ENCODE measurements around the gene LARGE1.

The LARGE1 gene

DNA sequence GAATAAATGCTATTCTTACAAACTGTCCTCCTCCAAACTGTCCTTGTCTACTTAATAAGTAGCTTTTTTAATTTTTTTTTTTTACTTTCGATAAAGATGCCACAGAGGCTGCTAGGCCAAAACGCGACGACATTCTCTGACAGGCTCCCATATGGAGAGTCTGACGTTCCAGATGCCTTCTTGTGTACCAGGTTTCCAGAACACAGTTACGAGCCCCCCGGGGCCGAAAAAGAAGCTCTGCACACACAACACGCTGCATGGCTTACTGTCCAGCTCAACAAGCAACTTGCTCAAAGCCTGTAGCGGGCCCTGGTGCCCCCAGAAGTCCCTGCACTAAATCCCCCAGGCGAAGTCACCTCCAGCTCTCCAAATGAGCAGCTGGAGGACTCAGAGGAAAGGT, 39.3 kb downstream of the LARGE1 start:
- H3K4me2 ChIP-seq (ENCODE audit: insufficient read depth, low read length) = no peak overlapping the region
- no peaks in the 10 kb centered on the region for H3K27me3 ChIP-seq (ENCODE audit: insufficient read depth, low read length, poor library complexity)
- no peaks in the 10 kb centered on the region for H4K20me1 ChIP-seq (ENCODE audit: insufficient read depth, low read length)
- H3K4me3 ChIP-seq (ENCODE audit: low read depth in 1 of 2, low read length in 2 of 2) = no peak overlapping the region
- H3K9me3 ChIP-seq (ENCODE audit: insufficient read depth, low read length, severe bottlenecking) = no peaks in the 10 kb centered on the region
- H3K9ac ChIP-seq (ENCODE audit: low read depth, low read length) = no peak overlapping the region
- TF ChIP-seq, protein P1, sequence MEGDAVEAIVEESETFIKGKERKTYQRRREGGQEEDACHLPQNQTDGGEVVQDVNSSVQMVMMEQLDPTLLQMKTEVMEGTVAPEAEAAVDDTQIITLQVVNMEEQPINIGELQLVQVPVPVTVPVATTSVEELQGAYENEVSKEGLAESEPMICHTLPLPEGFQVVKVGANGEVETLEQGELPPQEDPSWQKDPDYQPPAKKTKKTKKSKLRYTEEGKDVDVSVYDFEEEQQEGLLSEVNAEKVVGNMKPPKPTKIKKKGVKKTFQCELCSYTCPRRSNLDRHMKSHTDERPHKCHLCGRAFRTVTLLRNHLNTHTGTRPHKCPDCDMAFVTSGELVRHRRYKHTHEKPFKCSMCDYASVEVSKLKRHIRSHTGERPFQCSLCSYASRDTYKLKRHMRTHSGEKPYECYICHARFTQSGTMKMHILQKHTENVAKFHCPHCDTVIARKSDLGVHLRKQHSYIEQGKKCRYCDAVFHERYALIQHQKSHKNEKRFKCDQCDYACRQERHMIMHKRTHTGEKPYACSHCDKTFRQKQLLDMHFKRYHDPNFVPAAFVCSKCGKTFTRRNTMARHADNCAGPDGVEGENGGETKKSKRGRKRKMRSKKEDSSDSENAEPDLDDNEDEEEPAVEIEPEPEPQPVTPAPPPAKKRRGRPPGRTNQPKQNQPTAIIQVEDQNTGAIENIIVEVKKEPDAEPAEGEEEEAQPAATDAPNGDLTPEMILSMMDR (IDR thresholded peaks at IDR 0.05; ENCODE audit: borderline replicate concordance, extremely low read depth, low read length, poor library complexity, severe bottlenecking) = no peak
- TF ChIP-seq EZH2 (IDR thresholded peaks at IDR 0.05; ENCODE audit: borderline replicate concordance, low read depth, low read length, severe bottlenecking) = no peak
- no peak overlapping the region for H3K27ac ChIP-seq (ENCODE audit: low read length)
- DNase-seq (no peak), ATAC-seq (ENCODE audit: insufficient read depth, low read depth) (no peak)
- H3K36me3 ChIP-seq (ENCODE audit: insufficient read depth, low read length) = no peaks in the 10 kb centered on the region
- H2AFZ ChIP-seq (ENCODE audit: low read depth, low read length) = no peak overlapping the region
- H3K4me1 ChIP-seq (ENCODE audit: insufficient read depth, low read length) = no peaks in the 10 kb centered on the region
- no peaks in the 10 kb centered on the region for H3K79me2 ChIP-seq (ENCODE audit: insufficient read depth, low read length)

DNA sequence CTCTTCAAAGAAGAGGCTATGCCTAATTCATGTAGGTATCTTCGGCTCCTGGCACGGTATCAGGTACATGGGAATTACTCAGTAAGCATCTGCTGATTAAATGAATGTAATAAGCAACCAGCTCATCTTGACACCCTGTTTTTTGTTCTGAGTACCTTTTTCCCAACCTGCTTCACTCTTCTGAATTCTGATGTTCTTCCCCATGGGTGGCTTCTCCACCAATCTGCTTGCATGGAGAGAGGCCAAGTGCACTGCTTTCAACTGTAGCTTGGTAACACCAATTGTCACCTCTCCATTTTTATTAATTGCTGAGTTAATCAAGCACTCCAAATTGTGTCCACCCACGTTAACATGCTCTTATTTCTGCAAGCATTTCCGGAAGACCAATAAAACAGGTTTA, 40.5 kb downstream of the LARGE1 start:
- Histone ChIP-seq H3K9ac (ENCODE audit: low read depth, low read length) (no peak overlapping the region), H4K20me1 (ENCODE audit: insufficient read depth, low read length) (no peaks in the 10 kb centered on the region), H3K79me2 (ENCODE audit: insufficient read depth, low read length) (no peaks in the 10 kb centered on the region), H3K27ac (ENCODE audit: low read length) (no peak overlapping the region), H3K9me3 (ENCODE audit: insufficient read depth, low read length, severe bottlenecking) (no peaks in the 10 kb centered on the region), H3K4me2 (ENCODE audit: insufficient read depth, low read length) (no peak overlapping the region), H2AFZ (ENCODE audit: low read depth, low read length) (no peak overlapping the region), H3K36me3 (ENCODE audit: insufficient read depth, low read length) (no peaks in the 10 kb centered on the region), H3K4me1 (ENCODE audit: insufficient read depth, low read length) (no peaks in the 10 kb centered on the region), H3K4me3 (ENCODE audit: low read depth in 1 of 2, low read length in 2 of 2) (no peak overlapping the region), H3K27me3 (ENCODE audit: insufficient read depth, low read length, poor library complexity) (no peaks in the 10 kb centered on the region)
- ATAC-seq (ENCODE audit: insufficient read depth, low read depth) (no peak), DNase-seq (no peak)
- no peak for TF ChIP-seq EZH2 (IDR thresholded peaks at IDR 0.05; ENCODE audit: borderline replicate concordance, low read depth, low read length, severe bottlenecking)
- TF ChIP-seq, protein P1 (IDR thresholded peaks at IDR 0.05; ENCODE audit: borderline replicate concordance, extremely low read depth, low read length, poor library complexity, severe bottlenecking) = no peak

DNA sequence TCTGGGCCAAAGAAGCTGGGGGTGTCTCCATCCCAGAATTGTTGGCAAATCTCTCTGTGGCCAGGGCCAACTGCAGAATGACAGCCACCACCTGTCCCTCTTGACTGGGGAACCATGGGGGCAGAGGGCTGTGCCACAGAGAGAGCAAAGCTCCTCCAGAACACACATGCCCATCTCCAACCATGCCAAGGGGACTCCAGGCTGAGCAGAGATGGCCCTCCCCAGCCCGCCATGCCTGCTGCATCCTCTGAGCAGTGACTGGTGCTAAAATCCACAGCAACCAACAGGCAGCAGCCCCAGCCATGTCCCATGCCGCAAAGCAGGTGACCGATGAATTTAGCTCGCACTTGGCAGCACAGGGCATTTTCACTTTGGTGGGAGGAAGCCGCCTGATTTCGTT, 45.0 kb downstream of the LARGE1 start:
- no peak overlapping the region for H2AFZ ChIP-seq (ENCODE audit: low read depth, low read length)
- H3K9ac ChIP-seq (ENCODE audit: low read depth, low read length) = no peak overlapping the region
- no peak overlapping the region for H3K4me3 ChIP-seq (ENCODE audit: low read depth in 1 of 2, low read length in 2 of 2)
- DNase-seq (no peak), ATAC-seq (ENCODE audit: insufficient read depth, low read depth) (no peak)
- H3K79me2 ChIP-seq (ENCODE audit: insufficient read depth, low read length) = no peaks in the 10 kb centered on the region
- H3K36me3 ChIP-seq (ENCODE audit: insufficient read depth, low read length) = no peaks in the 10 kb centered on the region
- no peaks in the 10 kb centered on the region for H3K4me1 ChIP-seq (ENCODE audit: insufficient read depth, low read length)
- H3K27ac ChIP-seq (ENCODE audit: low read length) = no peak overlapping the region
- H3K27me3 ChIP-seq (ENCODE audit: insufficient read depth, low read length, poor library complexity) = no peaks in the 10 kb centered on the region
- H3K9me3 ChIP-seq (ENCODE audit: insufficient read depth, low read length, severe bottlenecking) = no peaks in the 10 kb centered on the region
- TF ChIP-seq EZH2 (IDR thresholded peaks at IDR 0.05; ENCODE audit: borderline replicate concordance, low read depth, low read length, severe bottlenecking) = no peak
- TF ChIP-seq, protein P1 (IDR thresholded peaks at IDR 0.05; ENCODE audit: borderline replicate concordance, extremely low read depth, low read length, poor library complexity, severe bottlenecking) = no peak
- H4K20me1 ChIP-seq (ENCODE audit: insufficient read depth, low read length) = no peaks in the 10 kb centered on the region
- no peak overlapping the region for H3K4me2 ChIP-seq (ENCODE audit: insufficient read depth, low read length)

DNA sequence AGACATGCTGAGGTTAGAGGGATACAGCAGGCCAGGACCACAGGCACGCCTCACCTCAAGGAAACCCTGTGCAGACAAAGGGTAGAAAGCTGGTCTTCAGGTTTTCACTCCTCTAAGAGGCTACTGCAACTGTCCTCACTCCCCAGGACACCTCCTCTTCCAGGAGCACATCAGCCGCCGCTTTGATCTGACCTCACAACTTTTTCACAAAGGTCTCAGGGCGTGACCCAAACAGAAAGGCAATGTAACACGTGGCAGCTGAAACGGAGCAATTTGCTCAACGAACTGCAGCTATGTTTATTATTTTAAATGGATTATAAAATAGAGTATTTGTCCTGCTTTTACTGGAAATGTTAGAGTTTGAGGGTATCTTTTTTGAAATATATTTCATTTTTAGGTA, 46.1 kb downstream of the LARGE1 start:
- Histone ChIP-seq H3K36me3 (ENCODE audit: insufficient read depth, low read length) (no peaks in the 10 kb centered on the region), H3K4me3 (ENCODE audit: low read depth in 1 of 2, low read length in 2 of 2) (no peak overlapping the region), H3K4me1 (ENCODE audit: insufficient read depth, low read length) (no peaks in the 10 kb centered on the region), H3K9ac (ENCODE audit: low read depth, low read length) (no peak overlapping the region), H2AFZ (ENCODE audit: low read depth, low read length) (no peak overlapping the region), H3K9me3 (ENCODE audit: insufficient read depth, low read length, severe bottlenecking) (no peaks in the 10 kb centered on the region), H4K20me1 (ENCODE audit: insufficient read depth, low read length) (no peaks in the 10 kb centered on the region), H3K27ac (ENCODE audit: low read length) (no peak overlapping the region), H3K4me2 (ENCODE audit: insufficient read depth, low read length) (no peak overlapping the region), H3K27me3 (ENCODE audit: insufficient read depth, low read length, poor library complexity) (no peaks in the 10 kb centered on the region), H3K79me2 (ENCODE audit: insufficient read depth, low read length) (no peaks in the 10 kb centered on the region)
- TF ChIP-seq EZH2 (IDR thresholded peaks at IDR 0.05; ENCODE audit: borderline replicate concordance, low read depth, low read length, severe bottlenecking) = no peak
- TF ChIP-seq, protein P1 (IDR thresholded peaks at IDR 0.05; ENCODE audit: borderline replicate concordance, extremely low read depth, low read length, poor library complexity, severe bottlenecking) = no peak
- no peak for DNase-seq
- ATAC-seq (ENCODE audit: insufficient read depth, low read depth) = no peak

Measured in DND-41 (cell line).